SK-N-SH (cell line): Measurements from ENCODE around the gene MRTFB. TPM values are rescaled to one million over a fixed set of nuclear protein-coding genes. Genes with fewer than 3 reads are reported as not detected.

Experiments
- CTCF ChIA-PET: fragments of 300-600, 350-600 bp; formaldehyde crosslinking; extraction: SDS; loops from one replicate; lab custom pipeline; 2021; lab: Yijun Ruan, JAX
- POLR2A ChIA-PET: fragments of 350-600 bp; sonication (Branson Sonifier 250); formaldehyde crosslinking; extraction: SDS; loops from one replicate; lab custom pipeline; 2020; ENCODE audit warnings: antibody characterized with exemption, inconsistent platforms; lab: Yijun Ruan, JAX
- DNase-seq: peaks from one replicate; pipeline ENCODE4 v3.0.0; 2012
- H2AFZ ChIP-seq: fragments of 200-600 bp; sonication (generic); 2 replicates; pipeline ENCODE4 v1.8.1; 2016; ENCODE audit warnings: antibody characterized with exemption, mild to moderate bottlenecking, low read depth
- H3F3A ChIP-seq: fragments of 200-600 bp; sonication (generic); replicated peaks from 2 replicates; pipeline ENCODE3; 2016; ENCODE audit warnings: antibody characterized with exemption, mild to moderate bottlenecking; ENCODE audit not compliant: insufficient read depth
- H3K27ac ChIP-seq, 2 experiments: fragments of 200-500 bp in 1 of 2; fragments of 200-600 bp in 1 of 2; sonication (Bioruptor generic) in 1 of 2; sonication (generic), shearing (Covaris generic) in 1 of 2; 2 replicates each; pipeline versions ENCODE4 v1.5.1 to v1.6.1; 2014 to 2016; ENCODE audit warnings: low read depth in 2 of 2, inconsistent platforms in 1 of 2, low read length in 1 of 2, mild to moderate bottlenecking in 1 of 2, mixed read lengths in 1 of 2
- H3K27me3 ChIP-seq: fragments of 200-600 bp; sonication (generic), shearing (Covaris generic); 2 replicates; pipeline ENCODE4 v1.6.1; 2016; ENCODE audit warnings: mixed run types; ENCODE audit not compliant: insufficient read depth
- H3K36me3 ChIP-seq, 2 experiments: fragments of 200-500 bp in 1 of 2; fragments of 200-600 bp in 1 of 2; sonication (Bioruptor generic) in 1 of 2; sonication (generic) in 1 of 2; replicated peaks in 1 of 2; 2 replicates each; pipeline versions ENCODE3 to v1.5.1; 2014 to 2016; ENCODE audit warnings: low read length in 1 of 2, mild to moderate bottlenecking in 1 of 2; ENCODE audit not compliant: insufficient read depth in 2 of 2, control insufficient read depth in 1 of 2
- H3K4me1 ChIP-seq, 2 experiments: fragments of 200-500 bp in 1 of 2; fragments of 200-600 bp in 1 of 2; sonication (Bioruptor generic) in 1 of 2; sonication (generic), shearing (Covaris generic) in 1 of 2; 2 replicates each; pipeline versions ENCODE4 v1.5.1 to v1.6.1; 2014 to 2016; ENCODE audit warnings: low read depth in 1 of 2, low read length in 1 of 2, mixed run types in 1 of 2; ENCODE audit not compliant: insufficient read depth in 2 of 2, control insufficient read depth in 1 of 2
- H3K4me2 ChIP-seq: fragments of 200-600 bp; sonication (generic), shearing (Covaris generic); 2 replicates; pipeline ENCODE4 v1.6.1; 2017; ENCODE audit warnings: mixed run types
- H3K4me3 ChIP-seq, 2 experiments: fragments of 200-500 bp in 1 of 2; fragments of 200-600 bp in 1 of 2; sonication (Bioruptor generic) in 1 of 2; sonication (generic), shearing (Covaris generic) in 1 of 2; 2 replicates each; pipeline versions ENCODE4 v1.5.1 to v1.8.1; 2014 to 2016; ENCODE audit warnings: low read depth in 2 of 2, inconsistent platforms in 1 of 2, low read length in 1 of 2, mild to moderate bottlenecking in 1 of 2, mixed read lengths in 1 of 2, moderate library complexity in 1 of 2
- H3K79me2 ChIP-seq: fragments of 200-600 bp; sonication (generic); 2 replicates; pipeline ENCODE4 v1.8.1; 2017; ENCODE audit warnings: mild to moderate bottlenecking; ENCODE audit not compliant: insufficient read depth
- H3K9ac ChIP-seq: fragments of 200-600 bp; sonication (generic); 2 replicates; pipeline ENCODE4 v1.6.1; 2017; ENCODE audit warnings: mixed run types
- H3K9me2 ChIP-seq: fragments of 200-600 bp; sonication (generic); 2 replicates; pipeline ENCODE4 v1.6.1; 2017; ENCODE audit warnings: mixed run types
- H3K9me3 ChIP-seq: fragments of 200-600 bp; sonication (generic); 2 replicates; pipeline ENCODE4 v1.6.1; 2017; ENCODE audit warnings: mixed run types, mild to moderate bottlenecking, moderate library complexity
- H4K20me1 ChIP-seq: fragments of 200-600 bp; sonication (generic); 2 replicates; pipeline ENCODE4 v1.6.1; 2017; ENCODE audit warnings: mild to moderate bottlenecking, mixed run types; ENCODE audit not compliant: insufficient read depth
- CHD2 ChIP-seq: fragments of 150-350 bp; IDR thresholded peaks from 2 replicates; pipeline ENCODE4 v1.6.1; 2018; ENCODE audit warnings: low read length; ENCODE audit not compliant: partially characterized antibody
- ELF1 ChIP-seq: IDR thresholded peaks from 2 replicates; pipeline ENCODE4 v1.4.0; 2012
- EP300 ChIP-seq, 2 experiments: IDR thresholded peaks; 2 replicates each; pipeline versions ENCODE4 v1.4.0 to v1.6.1; 2012; ENCODE audit warnings: borderline replicate concordance in 1 of 2, low read depth in 1 of 2, low read length in 1 of 2
- EZH2phosphoT487 ChIP-seq: fragments of 200-600 bp; sonication (generic); IDR thresholded peaks from 2 replicates; pipeline ENCODE4 v1.6.1; 2017; ENCODE audit warnings: low read depth, mixed run types, mild to moderate bottlenecking, antibody characterized with exemption, moderate library complexity, borderline replicate concordance
- FOXM1 ChIP-seq: IDR thresholded peaks from 2 replicates; pipeline ENCODE4 v1.4.0; 2012; ENCODE audit warnings: low read depth, mild to moderate bottlenecking
- GABPA ChIP-seq: IDR thresholded peaks from 2 replicates; pipeline ENCODE4 v1.4.0; 2012; ENCODE audit warnings: low read depth, mild to moderate bottlenecking
- MEF2A ChIP-seq: IDR thresholded peaks from 2 replicates; pipeline ENCODE4 v1.4.0; 2012; ENCODE audit warnings: low read depth, borderline replicate concordance
- PBX3 ChIP-seq: IDR thresholded peaks from 2 replicates; pipeline ENCODE4; 2012
- POLR2AphosphoS5 ChIP-seq: IDR thresholded peaks from 2 replicates; pipeline ENCODE4 v1.6.1; 2012; ENCODE audit warnings: low read depth, low read length
- RAD21 ChIP-seq: IDR thresholded peaks from 2 replicates; pipeline ENCODE4 v1.6.1; 2012; ENCODE audit warnings: mild to moderate bottlenecking, low read length
- RCOR1 ChIP-seq: fragments of 150-350 bp; IDR thresholded peaks from 2 replicates; pipeline ENCODE4 v1.6.1; 2017; ENCODE audit warnings: antibody characterized with exemption, low read length
- SIN3A ChIP-seq: IDR thresholded peaks from 2 replicates; pipeline ENCODE4 v1.6.1; 2012; ENCODE audit warnings: low read depth, mild to moderate bottlenecking, low read length, moderate library complexity, borderline replicate concordance
- SMC3 ChIP-seq: IDR thresholded peaks from 2 replicates; pipeline ENCODE4 v1.6.1; 2012; ENCODE audit warnings: low read depth, low read length, improper control_type of control experiment
- TEAD4 ChIP-seq: IDR thresholded peaks from 2 replicates; pipeline ENCODE4 v1.4.0; 2012; ENCODE audit warnings: mild to moderate bottlenecking, borderline replicate concordance; ENCODE audit not compliant: insufficient read depth
- USF2 ChIP-seq: fragments of 150-350 bp; IDR thresholded peaks from 2 replicates; pipeline ENCODE4 v1.6.1; 2017; ENCODE audit warnings: antibody characterized with exemption, low read length, low read depth, borderline replicate concordance
- YY1 ChIP-seq: IDR thresholded peaks from 2 replicates; pipeline ENCODE4 v1.4.0; 2012; ENCODE audit warnings: low read depth, mild to moderate bottlenecking
- WGBS: methylation state at CpG from one replicate; pipeline ENCODE4 v1.1.6; 2017; ENCODE audit warnings: low lambda C conversion rate; 5-methylcytosine and 5-hydroxymethylcytosine counted together
- polyA plus RNA-seq, 3 experiments: library from polyadenylated mRNA; depleted of rRNA; stranded (reverse); fragments of >200 nt; gene quantifications; 2 replicates each; pipeline ENCODE4 v1.2.3, GENCODE V29; 2012
- TF ChIP-seq, protein P1 (sequence below): IDR thresholded peaks from 2 replicates; pipeline ENCODE4 v1.4.0; 2012; ENCODE audit warnings: low read depth
- TF ChIP-seq, protein P2 (sequence below): IDR thresholded peaks from 2 replicates; pipeline ENCODE4 v1.6.1; 2012; ENCODE audit warnings: mild to moderate bottlenecking, low read depth, low read length, moderate library complexity

Gene MRTFB
- polyA plus RNA-seq, 1 of the 3 experiments (the other 2 are of a cell fraction), result 3.3 TPM

DNA sequence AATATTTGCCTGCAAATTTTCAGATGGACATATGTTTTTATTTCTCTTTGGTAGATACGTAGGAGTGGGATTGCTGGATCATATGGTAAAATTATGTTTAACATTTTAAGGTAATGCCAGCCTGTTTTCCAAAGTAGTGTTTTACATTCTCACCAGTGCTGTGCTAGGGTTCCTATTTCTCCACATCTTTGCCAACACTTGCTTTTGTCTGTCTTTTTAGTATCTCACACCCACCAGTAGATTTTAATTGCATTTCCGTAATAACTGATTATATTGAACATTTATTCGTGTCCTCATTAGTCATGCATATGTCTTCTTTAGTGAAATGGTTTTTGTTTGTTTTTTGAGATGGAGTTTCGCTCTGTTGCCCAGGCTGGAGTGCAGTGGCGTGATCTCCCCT is 58.4 kb downstream of the MRTFB start:
- no peak overlapping the region for H2AFZ ChIP-seq
- ChIA-PET CTCF (no interaction called here), POLR2A (no interaction called here)
- no peaks in the 10 kb centered on the region for H3K27me3 ChIP-seq
- WGBS, result 95% methylated on average over 5 of the region's 5 CpGs
- peaks cover 5% of the 10 kb centered on the region for H3F3A ChIP-seq
- H3K4me1 ChIP-seq, result peaks cover 0 to 4% of the 10 kb centered on the region in 2 experiments; a peak in 2 of 4 replicates
- DNase-seq, result no peak
- peaks cover 2 to 9% of the 10 kb centered on the region in 2 experiments for H3K36me3 ChIP-seq
- H3K4me3 ChIP-seq, result no peak overlapping the region
- H3K9ac ChIP-seq, result no peak overlapping the region
- H3K79me2 ChIP-seq, result peaks cover 18% of the 10 kb centered on the region; the same call in 1 of the 2 replicates
- H3K27ac ChIP-seq, result no peak overlapping the region
- H3K9me2 ChIP-seq, result no peaks in the 10 kb centered on the region
- TF ChIP-seq EZH2phosphoT487 (no peak), GABPA (no peak), SMC3 (no peak), TEAD4 (no peak), EP300 (IDR thresholded peaks at IDR 0.05; ENCODE audit: borderline replicate concordance in 1 of 2, low read depth in 1 of 2, low read length in 1 of 2) (no peak), RAD21 (no peak), USF2 (no peak), MEF2A (no peak), RCOR1 (no peak), POLR2AphosphoS5 (no peak)
- TF ChIP-seq, protein P1, sequence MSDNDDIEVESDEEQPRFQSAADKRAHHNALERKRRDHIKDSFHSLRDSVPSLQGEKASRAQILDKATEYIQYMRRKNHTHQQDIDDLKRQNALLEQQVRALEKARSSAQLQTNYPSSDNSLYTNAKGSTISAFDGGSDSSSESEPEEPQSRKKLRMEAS, result no peak
- no peaks in the 10 kb centered on the region for H3K9me3 ChIP-seq
- H3K4me2 ChIP-seq, result no peak overlapping the region
- H4K20me1 ChIP-seq, result no peaks in the 10 kb centered on the region

GRCh38 chr16:14131774-14132695 is 60.9 kb downstream of the MRTFB start:
- Histone ChIP-seq H3K27ac (no peak overlapping the region), H3K79me2 (peaks cover 3% of the 10 kb centered on the region; the same call in 1 of the 2 replicates), H3K4me1 (no peaks in the 10 kb centered on the region), H3K36me3 (peaks cover 3 to 9% of the 10 kb centered on the region in 2 experiments), H3K4me3 (no peak overlapping the region), H3F3A (no peaks in the 10 kb centered on the region), H2AFZ (no peak overlapping the region), H3K27me3 (no peaks in the 10 kb centered on the region), H3K4me2 (no peak overlapping the region), H4K20me1 (no peaks in the 10 kb centered on the region), H3K9me3 (no peaks in the 10 kb centered on the region), H3K9ac (no peak overlapping the region), H3K9me2 (no peaks in the 10 kb centered on the region)
- DNase-seq, result no peak
- ChIA-PET CTCF (interaction anchor here (1.0 to 1.2 kb wide), 2 partner anchors 31 to 54 kb away, joined by 3 to 4 read pairs; no protein-coding TSS in a partner anchor), POLR2A (no interaction called here)
- WGBS, result 84% methylated on average over 4 of the region's 4 CpGs
- TF ChIP-seq MEF2A (no peak), RAD21 (no peak), ELF1 (no peak), EP300 (IDR thresholded peaks at IDR 0.05; ENCODE audit: borderline replicate concordance in 1 of 2, low read depth in 1 of 2, low read length in 1 of 2) (no peak), PBX3 (no peak), YY1 (no peak), CHD2 (no peak), GABPA (no peak), TEAD4 (no peak), USF2 (no peak), SIN3A (no peak), FOXM1 (no peak)
- TF ChIP-seq, protein P2, sequence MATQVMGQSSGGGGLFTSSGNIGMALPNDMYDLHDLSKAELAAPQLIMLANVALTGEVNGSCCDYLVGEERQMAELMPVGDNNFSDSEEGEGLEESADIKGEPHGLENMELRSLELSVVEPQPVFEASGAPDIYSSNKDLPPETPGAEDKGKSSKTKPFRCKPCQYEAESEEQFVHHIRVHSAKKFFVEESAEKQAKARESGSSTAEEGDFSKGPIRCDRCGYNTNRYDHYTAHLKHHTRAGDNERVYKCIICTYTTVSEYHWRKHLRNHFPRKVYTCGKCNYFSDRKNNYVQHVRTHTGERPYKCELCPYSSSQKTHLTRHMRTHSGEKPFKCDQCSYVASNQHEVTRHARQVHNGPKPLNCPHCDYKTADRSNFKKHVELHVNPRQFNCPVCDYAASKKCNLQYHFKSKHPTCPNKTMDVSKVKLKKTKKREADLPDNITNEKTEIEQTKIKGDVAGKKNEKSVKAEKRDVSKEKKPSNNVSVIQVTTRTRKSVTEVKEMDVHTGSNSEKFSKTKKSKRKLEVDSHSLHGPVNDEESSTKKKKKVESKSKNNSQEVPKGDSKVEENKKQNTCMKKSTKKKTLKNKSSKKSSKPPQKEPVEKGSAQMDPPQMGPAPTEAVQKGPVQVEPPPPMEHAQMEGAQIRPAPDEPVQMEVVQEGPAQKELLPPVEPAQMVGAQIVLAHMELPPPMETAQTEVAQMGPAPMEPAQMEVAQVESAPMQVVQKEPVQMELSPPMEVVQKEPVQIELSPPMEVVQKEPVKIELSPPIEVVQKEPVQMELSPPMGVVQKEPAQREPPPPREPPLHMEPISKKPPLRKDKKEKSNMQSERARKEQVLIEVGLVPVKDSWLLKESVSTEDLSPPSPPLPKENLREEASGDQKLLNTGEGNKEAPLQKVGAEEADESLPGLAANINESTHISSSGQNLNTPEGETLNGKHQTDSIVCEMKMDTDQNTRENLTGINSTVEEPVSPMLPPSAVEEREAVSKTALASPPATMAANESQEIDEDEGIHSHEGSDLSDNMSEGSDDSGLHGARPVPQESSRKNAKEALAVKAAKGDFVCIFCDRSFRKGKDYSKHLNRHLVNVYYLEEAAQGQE, result no peak
